22Rv1 (cell line): ENCODE results near the gene CORIN.

Experiments used
- H3K27ac ChIP-seq: fragments of 450-650 bp; 2 replicates; pipeline ENCODE4 v1.5.1; 2017
- CTCF ChIP-seq: fragments of 450-650 bp; IDR thresholded peaks from 2 replicates; pipeline ENCODE4 v1.5.1; 2017; ENCODE audit warnings: mild to moderate bottlenecking
- ZFX ChIP-seq: fragments of 450-650 bp; IDR thresholded peaks from 2 replicates; pipeline ENCODE4 v1.6.1; 2017; ENCODE audit warnings: antibody characterized with exemption, borderline replicate concordance

CORIN gene

GRCh38 chr4:47837908-47838294, at the start of gene CORIN:
Gene CORIN, minus strand, starts transcription at chr4:47838067. Its CDS starts 118 bp downstream, at chr4:47837949.
- H3K27ac ChIP-seq, result no peak within 1 kb of the TSS
- TF ChIP-seq CTCF (no peak), ZFX (no peak)

- TF ChIP-seq CTCF, result no peak
- no peak for TF ChIP-seq ZFX
- H3K27ac ChIP-seq, result no peak overlapping the region
Observed at GRCh38 chr4:47882228-47882627, 44.4 kb upstream of the CORIN start.

- no peak for TF ChIP-seq CTCF
- TF ChIP-seq ZFX, result no peak
- H3K27ac ChIP-seq, result no peak overlapping the region
Observed at GRCh38 chr4:47879458-47879857, 41.6 kb upstream of the CORIN start.

- no peak overlapping the region for H3K27ac ChIP-seq
- no peak for TF ChIP-seq CTCF
- no peak for TF ChIP-seq ZFX
Observed at GRCh38 chr4:47876784-47877546, 39.1 kb upstream of the CORIN start.

- TF ChIP-seq CTCF, result no peak
- no peak for TF ChIP-seq ZFX
Observed at GRCh38 chr4:47876310-47876709, 38.4 kb upstream of the CORIN start.

GRCh38 chr4:47873877-47874541, 36.1 kb upstream of the CORIN start:
- TF ChIP-seq ZFX, result no peak
- no peak for TF ChIP-seq CTCF
- H3K27ac ChIP-seq, result no peak overlapping the region

More at GRCh38 chr4:47876310-47876709, 38.4 kb upstream of the CORIN start:
- no peak overlapping the region for H3K27ac ChIP-seq

- H3K27ac ChIP-seq, result no peak overlapping the region
- no peak for TF ChIP-seq CTCF
- TF ChIP-seq ZFX, result no peak
Observed at GRCh38 chr4:47863486-47863885, 25.6 kb upstream of the CORIN start.
